MCF 10A (cell line): ENCODE results near the gene MINDY1. TPM values are rescaled to one million over a fixed set of nuclear protein-coding genes. Genes with fewer than 3 reads are reported as not detected.

Experiments
- BruUV-seq: library from RNA; stranded (reverse); fragments of 400-500 nt; replicated peaks from 2 replicates; lab custom pipeline; 2021; lab: Mats Ljungman, UMichigan
- CTCF ChIA-PET: fragments of 300-600 bp; sonication (Branson Sonifier 250); formaldehyde crosslinking; extraction: SDS; loops from one replicate; lab custom pipeline; 2021; ENCODE audit warnings: antibody characterized with exemption, inconsistent platforms; lab: Yijun Ruan, JAX
- POLR2A ChIA-PET: fragments of 300-600, 350-650 bp; sonication (Branson Sonifier 250); formaldehyde crosslinking; extraction: SDS; loops from one replicate; lab custom pipeline; 2020; ENCODE audit warnings: antibody characterized with exemption, inconsistent platforms; lab: Yijun Ruan, JAX
- DNase-seq: peaks from one replicate; pipeline ENCODE4 v3.0.0-alpha.2; 2018; ENCODE audit not compliant: unreplicated experiment
- H3K27ac Mint-ChIP-seq: one replicate; pipeline ENCODE4 v1.8.0; 2022; ENCODE audit warnings: mild to moderate bottlenecking, low read depth, mixed read lengths; ENCODE audit not compliant: unreplicated experiment
- H3K27me3 Mint-ChIP-seq: one replicate; pipeline ENCODE4 v1.8.0; 2022; ENCODE audit warnings: mixed read lengths; ENCODE audit not compliant: insufficient read depth, unreplicated experiment
- H3K36me3 Mint-ChIP-seq: one replicate; pipeline ENCODE4 v1.8.0; 2022; ENCODE audit warnings: mild to moderate bottlenecking, moderate library complexity, mixed read lengths; ENCODE audit not compliant: insufficient read depth, unreplicated experiment
- H3K4me1 Mint-ChIP-seq: one replicate; pipeline ENCODE4 v1.8.0; 2022; ENCODE audit warnings: mixed read lengths; ENCODE audit not compliant: insufficient read depth, unreplicated experiment
- H3K4me3 Mint-ChIP-seq: one replicate; pipeline ENCODE4 v1.8.0; 2022; ENCODE audit warnings: mild to moderate bottlenecking, moderate library complexity, mixed read lengths; ENCODE audit not compliant: unreplicated experiment
- H3K9me3 Mint-ChIP-seq: one replicate; pipeline ENCODE4 v1.8.0; 2022; ENCODE audit warnings: mixed read lengths; ENCODE audit not compliant: unreplicated experiment
- CTCF ChIP-seq: fragments of 200-600 bp; IDR thresholded peaks from one replicate; pipeline ENCODE4 v1.8.0; 2022; ENCODE audit warnings: antibody characterized with exemption, mild to moderate bottlenecking; ENCODE audit not compliant: unreplicated experiment
- intact Hi-C: fragments of 100-400 bp; cut with micrococcal nuclease; formaldehyde crosslinking; loops from 2 replicates; pipeline ENCODE4 v1.14.1; 2022
- total RNA-seq: library from RNA; stranded (reverse); gene quantifications from 2 replicates; pipeline ENCODE4 v1.2.3, GENCODE V29; 2022

Gene MINDY1
- total RNA-seq, 1 experiment from 2014 or later: 8.9 TPM

- peaks cover 7% of the 10 kb centered on the region for H3K4me1 Mint-ChIP-seq
- H3K27ac Mint-ChIP-seq: no peak overlapping the region
- no peak for TF ChIP-seq CTCF
- H3K36me3 Mint-ChIP-seq: peaks cover 32% of the 10 kb centered on the region
- no peaks in the 10 kb centered on the region for H3K27me3 Mint-ChIP-seq
- DNase-seq: no peak
- no peak overlapping the region for H3K4me3 Mint-ChIP-seq
- no TSS peak for BruUV-seq
- H3K9me3 Mint-ChIP-seq: no peaks in the 10 kb centered on the region
- CTCF ChIA-PET: interaction anchor here (0.6 kb wide), 1 partner anchor 51 kb away, joined by 3 read pairs; no protein-coding TSS in a partner anchor
- intact Hi-C loops: no loop called here
- POLR2A ChIA-PET: no interaction called here
Measured at GRCh38 chr1:151013518-151013917, 6.8 kb upstream of the MINDY1 start.

- no peak for TF ChIP-seq CTCF
- Mint-ChIP-seq H3K9me3 (no peaks in the 10 kb centered on the region), H3K4me1 (peaks cover 9% of the 10 kb centered on the region), H3K27me3 (no peaks in the 10 kb centered on the region), H3K36me3 (peaks cover 26% of the 10 kb centered on the region), H3K27ac (no peak overlapping the region), H3K4me3 (no peak overlapping the region)
- intact Hi-C loops: no loop called here
- BruUV-seq: no TSS peak
- CTCF ChIA-PET: interaction anchor here (0.6 to 1.3 kb wide), 4 partner anchors 13 to 283 kb away, joined by 3 to 6 read pairs (median 4); no protein-coding TSS in a partner anchor
- no peak for DNase-seq
- POLR2A ChIA-PET: interaction anchor here (1.0 to 1.2 kb wide), 2 partner anchors 35 to 384 kb away, joined by 3 read pairs; partner anchors contain the start of gene C1orf56
Measured at GRCh38 chr1:151012684-151013471, 6.2 kb upstream of the MINDY1 start.

GRCh38 chr1:151011154-151011850 lies 4.6 kb upstream of the MINDY1 start:
- Mint-ChIP-seq H3K4me1 (peaks cover 23% of the 10 kb centered on the region), H3K9me3 (no peaks in the 10 kb centered on the region), H3K36me3 (peaks cover 28% of the 10 kb centered on the region), H3K27ac (peak overlapping the region; percentile 39), H3K27me3 (no peaks in the 10 kb centered on the region), H3K4me3 (no peak overlapping the region)
- no peak for DNase-seq
- no peak for TF ChIP-seq CTCF
- ChIA-PET POLR2A (interaction anchor here (0.6 to 0.7 kb wide), 2 partner anchors 21 to 154 kb away, joined by 4 to 6 read pairs; no protein-coding TSS in a partner anchor), CTCF (interaction anchor here (0.8 to 1.6 kb wide), 4 partner anchors 12 to 16 kb away, joined by 3 to 9 read pairs (median 5); no protein-coding TSS in a partner anchor)
- intact Hi-C loops: no loop called here
- BruUV-seq: no TSS peak

GRCh38 chr1:151010346-151010726 lies 3.6 kb upstream of the MINDY1 start:
- no TSS peak for BruUV-seq
- H3K4me3 Mint-ChIP-seq: no peak overlapping the region
- intact Hi-C loops: no loop called here

More at GRCh38 chr1:151010346-151010726, 3.6 kb upstream of the MINDY1 start:
- H3K27ac Mint-ChIP-seq: no peak overlapping the region
- H3K27me3 Mint-ChIP-seq: no peaks in the 10 kb centered on the region
- no peak for TF ChIP-seq CTCF
- H3K9me3 Mint-ChIP-seq: no peaks in the 10 kb centered on the region
- no peak for DNase-seq
- CTCF ChIA-PET: interaction anchor here (0.6 to 1.6 kb wide), 6 partner anchors 14 to 391 kb away, joined by 3 to 9 read pairs (median 4); no protein-coding TSS in a partner anchor
- POLR2A ChIA-PET: interaction anchor here (0.6 to 2.9 kb wide), 3 partner anchors 24 to 504 kb away, joined by 3 to 16 read pairs (median 4); partner anchors contain the start of genes CDC42SE1 and MLLT11
- peaks cover 25% of the 10 kb centered on the region for H3K36me3 Mint-ChIP-seq
- peaks cover 33% of the 10 kb centered on the region for H3K4me1 Mint-ChIP-seq
